ENCODE data around the gene LMOD3. TPM values are rescaled to one million over a fixed set of nuclear protein-coding genes. Genes with fewer than 3 reads are reported as not detected.

Gene LMOD3
- under 1 TPM in 1 of 2 donors, not detected in 1; 0.17 TPM for total RNA-seq
- long read RNA-seq, partial matches to known transcripts = 0 of 1 reads
- long read RNA-seq, other reads (novel, unspliced or antisense) = 1 of 1 reads

- DNase-seq (no peak), ATAC-seq (no peak)
- intact Hi-C loops (cut with DNase I, micrococcal nuclease) = no loop called here
Measured at GRCh38 chr3:69122403-69122802, at the start of gene LMOD3. Gene LMOD3, minus strand, starts transcription at chr3:69122595. Its CDS starts 209 bp downstream, at chr3:69122386.

- intact Hi-C loops (cut with DNase I, micrococcal nuclease) = no loop called here
- DNase-seq (no peak), ATAC-seq (peak; percentile 73)
Measured at GRCh38 chr3:69172058-69172457, 49.7 kb upstream of the LMOD3 start.

GRCh38 chr3:69166446-69166845 is 44.1 kb upstream of the LMOD3 start:
- DNase-seq (no peak), ATAC-seq (no peak)
- intact Hi-C loops (cut with DNase I, micrococcal nuclease) = no loop called here

- DNase-seq (no peak), ATAC-seq (no peak)
- intact Hi-C loops (cut with DNase I, micrococcal nuclease) = no loop called here
Measured at GRCh38 chr3:69165744-69166143, 43.3 kb upstream of the LMOD3 start.

- intact Hi-C loops (cut with DNase I, micrococcal nuclease) = loop anchor here in 1 of 2 donors (5.0 kb wide), 1 partner anchor 508 kb away; no protein-coding TSS in a partner anchor
- ATAC-seq (no peak), DNase-seq (no peak)
Measured at GRCh38 chr3:69164296-69164695, 41.9 kb upstream of the LMOD3 start.

- no peak for DNase-seq
- intact Hi-C loops (cut with DNase I, micrococcal nuclease) = loop anchor here in 1 of 2 donors (2.0 to 5.0 kb wide), 2 partner anchors 144 to 510 kb away; no protein-coding TSS in a partner anchor
- ATAC-seq = no peak
Measured at GRCh38 chr3:69162308-69162980, 40.0 kb upstream of the LMOD3 start.

GRCh38 chr3:69161587-69162307 is 39.4 kb upstream of the LMOD3 start:
- peak; percentile 83 for ATAC-seq
- peak in 1 of 2 donors; percentile 30 for DNase-seq
- intact Hi-C loops (cut with DNase I, micrococcal nuclease) = loop anchor here in 1 of 2 donors (2.0 to 5.0 kb wide), 2 partner anchors 145 to 511 kb away; no protein-coding TSS in a partner anchor

- intact Hi-C loops (cut with DNase I, micrococcal nuclease) = loop anchor here in 1 of 2 donors (5.0 kb wide), 1 partner anchor 512 kb away; no protein-coding TSS in a partner anchor
- DNase-seq (no peak), ATAC-seq (no peak)
Measured at GRCh38 chr3:69160525-69160924, 38.1 kb upstream of the LMOD3 start.

GRCh38 chr3:69160107-69160506 is 37.7 kb upstream of the LMOD3 start:
- ATAC-seq = no peak
- DNase-seq = no peak
- intact Hi-C loops (cut with DNase I, micrococcal nuclease) = loop anchor here in 1 of 2 donors (5.0 kb wide), 1 partner anchor 512 kb away; no protein-coding TSS in a partner anchor

- DNase-seq (no peak), ATAC-seq (no peak)
- intact Hi-C loops (cut with DNase I, micrococcal nuclease) = no loop called here
Measured at GRCh38 chr3:69149586-69149985, 27.2 kb upstream of the LMOD3 start.

GRCh38 chr3:69145688-69146087 is 23.3 kb upstream of the LMOD3 start:
- intact Hi-C loops (cut with DNase I, micrococcal nuclease) = no loop called here
- no peak for ATAC-seq
- DNase-seq = no peak

- ATAC-seq = no peak
- DNase-seq = no peak
- intact Hi-C loops (cut with DNase I, micrococcal nuclease) = no loop called here
Measured at GRCh38 chr3:69144631-69145245, 22.3 kb upstream of the LMOD3 start.

GRCh38 chr3:69143612-69144011 is 21.2 kb upstream of the LMOD3 start:
- ATAC-seq = no peak
- intact Hi-C loops (cut with DNase I, micrococcal nuclease) = no loop called here

GRCh38 chr3:69142797-69143454 is 20.5 kb upstream of the LMOD3 start:
- no peak for DNase-seq
- intact Hi-C loops (cut with DNase I, micrococcal nuclease) = no loop called here
- no peak for ATAC-seq

More at GRCh38 chr3:69143612-69144011, 21.2 kb upstream of the LMOD3 start:
- DNase-seq = no peak

- intact Hi-C loops (cut with DNase I, micrococcal nuclease) = no loop called here
- ATAC-seq (no peak), DNase-seq (no peak)
Measured at GRCh38 chr3:69142090-69142489, 19.7 kb upstream of the LMOD3 start.

GRCh38 chr3:69141313-69141712 is 18.9 kb upstream of the LMOD3 start:
- no peak for DNase-seq
- intact Hi-C loops (cut with DNase I, micrococcal nuclease) = no loop called here
- no peak for ATAC-seq

- no peak for ATAC-seq
- intact Hi-C loops (cut with DNase I, micrococcal nuclease) = no loop called here
- no peak for DNase-seq
Measured at GRCh38 chr3:69137412-69137811, 15.0 kb upstream of the LMOD3 start.

- intact Hi-C loops (cut with DNase I, micrococcal nuclease) = no loop called here
- ATAC-seq (no peak), DNase-seq (no peak)
Measured at GRCh38 chr3:69137005-69137404, 14.6 kb upstream of the LMOD3 start.

- intact Hi-C loops (cut with DNase I, micrococcal nuclease) = no loop called here
- no peak for ATAC-seq
- DNase-seq = no peak
Measured at GRCh38 chr3:69130689-69131088, 8.3 kb upstream of the LMOD3 start.
